Hematopoietic multipotent progenitor cell treated with erythropoietin and hydrocortisone succinate and interleukin-3 and kit ligand, for 4 days (in vitro differentiated cells): ENCODE results near the gene ADCY5.

Source experiments
- DNase-seq: peaks from one replicate; pipeline ENCODE4 v3.0.0-alpha.2; 2015

The ADCY5 gene

GRCh38 chr3:123357275-123357674 is 91.6 kb downstream of the ADCY5 start:
- DNase-seq: no peak

GRCh38 chr3:123353850-123354233 is 95.0 kb downstream of the ADCY5 start:
- no peak for DNase-seq

- DNase-seq: no peak
Measured at GRCh38 chr3:123353227-123353849, 95.6 kb downstream of the ADCY5 start.

- DNase-seq: no peak
Measured at GRCh38 chr3:123352134-123352554, 96.7 kb downstream of the ADCY5 start.

GRCh38 chr3:123351501-123351900 is 97.4 kb downstream of the ADCY5 start:
- no peak for DNase-seq

- DNase-seq: no peak
Measured at GRCh38 chr3:123350971-123351370, 97.9 kb downstream of the ADCY5 start.

GRCh38 chr3:123349566-123350435 is 99.1 kb downstream of the ADCY5 start:
- no peak for DNase-seq

GRCh38 chr3:123349201-123349535 is 99.7 kb downstream of the ADCY5 start:
- DNase-seq: no peak

- no peak for DNase-seq
Measured at GRCh38 chr3:123348471-123349200, 100.3 kb downstream of the ADCY5 start.

GRCh38 chr3:123347691-123348264 is 101.1 kb downstream of the ADCY5 start:
- DNase-seq: no peak

GRCh38 chr3:123347205-123347604 is 101.7 kb downstream of the ADCY5 start:
- peak; percentile 38 for DNase-seq

GRCh38 chr3:123346021-123346420 is 102.9 kb downstream of the ADCY5 start:
- DNase-seq: no peak

- no peak for DNase-seq
Measured at GRCh38 chr3:123344907-123345594, 103.8 kb downstream of the ADCY5 start.

- DNase-seq: peak; percentile 21
Measured at GRCh38 chr3:123344175-123344906, 104.5 kb downstream of the ADCY5 start.

- no peak for DNase-seq
Measured at GRCh38 chr3:123343296-123344174, 105.4 kb downstream of the ADCY5 start.

GRCh38 chr3:123342631-123343080 is 106.2 kb downstream of the ADCY5 start:
- DNase-seq: no peak

GRCh38 chr3:123341871-123342630 is 106.8 kb downstream of the ADCY5 start:
- no peak for DNase-seq

GRCh38 chr3:123340336-123340735 is 108.6 kb downstream of the ADCY5 start:
- DNase-seq: no peak

GRCh38 chr3:123339302-123339701 is 109.6 kb downstream of the ADCY5 start:
- DNase-seq: no peak

- no peak for DNase-seq
Measured at GRCh38 chr3:123338620-123339061, 110.2 kb downstream of the ADCY5 start.
